Lower leg skin (tissue), 3 donors: ENCODE results near the gene THADA.
A peak's percentile ranks its signal among the peaks of the same experiment; 100 is the strongest.

Source experiments
- POLR2A ChIP-seq, 2 donors: fragments of 450-650 bp; IDR thresholded peaks; one replicate each; pipeline ENCODE4 v1.6.1; 2016 to 2017; ENCODE audit warnings: antibody characterized with exemption in 2 of 2, mild to moderate bottlenecking in 1 of 2, moderate library complexity in 1 of 2
- TF ChIP-seq, protein P1 (sequence below), 3 donors: fragments of 450-650 bp; IDR thresholded peaks; one replicate each; pipeline ENCODE4 v1.5.1; 2016; ENCODE audit warnings: antibody characterized with exemption in 3 of 3, mild to moderate bottlenecking in 3 of 3, moderate library complexity in 2 of 3

DNA sequence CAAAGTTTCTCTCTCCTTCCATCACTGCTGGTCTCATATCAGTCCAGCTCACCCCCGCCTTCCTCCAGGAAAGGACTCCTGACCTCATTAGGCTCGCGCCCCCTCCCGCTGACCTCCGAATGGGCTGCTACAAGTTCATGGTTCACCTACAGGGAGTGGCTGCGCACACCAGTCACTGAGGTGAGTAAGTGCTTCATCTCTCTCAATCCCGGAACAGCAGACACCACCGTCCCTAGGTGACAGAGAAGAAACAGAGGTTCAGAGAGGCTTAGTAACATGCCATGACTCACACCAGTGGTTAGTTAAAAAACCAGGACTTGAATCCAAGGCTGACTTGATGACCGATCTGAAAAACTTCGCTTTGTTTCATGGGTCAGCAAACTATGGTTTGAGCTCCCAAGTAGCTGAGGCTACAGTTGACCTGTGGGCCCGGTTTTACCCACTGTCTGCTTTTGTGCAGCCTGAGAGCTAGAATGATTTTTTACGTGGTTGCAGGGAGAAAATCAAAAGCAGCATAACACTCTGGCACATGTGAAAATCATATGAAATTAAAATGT is 411.4 kb downstream of the THADA start:
- TF ChIP-seq, protein P1, sequence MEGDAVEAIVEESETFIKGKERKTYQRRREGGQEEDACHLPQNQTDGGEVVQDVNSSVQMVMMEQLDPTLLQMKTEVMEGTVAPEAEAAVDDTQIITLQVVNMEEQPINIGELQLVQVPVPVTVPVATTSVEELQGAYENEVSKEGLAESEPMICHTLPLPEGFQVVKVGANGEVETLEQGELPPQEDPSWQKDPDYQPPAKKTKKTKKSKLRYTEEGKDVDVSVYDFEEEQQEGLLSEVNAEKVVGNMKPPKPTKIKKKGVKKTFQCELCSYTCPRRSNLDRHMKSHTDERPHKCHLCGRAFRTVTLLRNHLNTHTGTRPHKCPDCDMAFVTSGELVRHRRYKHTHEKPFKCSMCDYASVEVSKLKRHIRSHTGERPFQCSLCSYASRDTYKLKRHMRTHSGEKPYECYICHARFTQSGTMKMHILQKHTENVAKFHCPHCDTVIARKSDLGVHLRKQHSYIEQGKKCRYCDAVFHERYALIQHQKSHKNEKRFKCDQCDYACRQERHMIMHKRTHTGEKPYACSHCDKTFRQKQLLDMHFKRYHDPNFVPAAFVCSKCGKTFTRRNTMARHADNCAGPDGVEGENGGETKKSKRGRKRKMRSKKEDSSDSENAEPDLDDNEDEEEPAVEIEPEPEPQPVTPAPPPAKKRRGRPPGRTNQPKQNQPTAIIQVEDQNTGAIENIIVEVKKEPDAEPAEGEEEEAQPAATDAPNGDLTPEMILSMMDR (IDR thresholded peaks at IDR 0.05) = peak in 1 of 3 donors; percentile 71
- no peak for TF ChIP-seq POLR2A (IDR thresholded peaks at IDR 0.05)
